Stomach (tissue), 9 donors: ENCODE measurements around the gene TAF1B. TPM values are rescaled to one million over a fixed set of nuclear protein-coding genes. Genes with fewer than 3 reads are reported as not detected.
A peak's percentile ranks its signal among the peaks of the same experiment; 100 is the strongest.

ENCODE experiments used
- DNase-seq, 2 donors: peaks; one replicate each; pipeline versions ENCODE4 v3.0.0 to v3.0.0-alpha.2; 2013 to 2019
- H3K27ac ChIP-seq, 5 donors: fragments of 200-600 bp in 4 of 5; sonication (generic) in 4 of 5; one replicate each; pipeline ENCODE4 v1.5.1; 2013 to 2019; ENCODE audit warnings: mild to moderate bottlenecking in 1 of 5, moderate library complexity in 1 of 5
- H3K27me3 ChIP-seq, 3 donors: fragments of 200-600 bp; sonication (generic); one replicate each; pipeline ENCODE4 v1.5.1; 2017 to 2019; ENCODE audit warnings: mixed run types in 1 of 3
- H3K36me3 ChIP-seq, 4 donors: fragments of 200-600 bp; sonication (generic); 1 replicate in 3 of 4; 2 replicates in 1 of 4; pipeline ENCODE4 v1.5.1; 2016 to 2019
- H3K4me1 ChIP-seq, 4 donors: fragments of 200-600 bp; sonication (generic); one replicate each; pipeline ENCODE4 v1.5.1; 2016 to 2019
- H3K4me3 ChIP-seq, 4 donors: fragments of 200-600 bp; sonication (generic) in 3 of 4; one replicate each; pipeline ENCODE4 v1.5.1; 2016 to 2019; ENCODE audit warnings: mild to moderate bottlenecking in 1 of 4
- H3K9me3 ChIP-seq, 4 donors: fragments of 200-600 bp; sonication (generic); one replicate each; pipeline ENCODE4 v1.5.1; 2016 to 2019
- EP300 ChIP-seq: sonication (generic); formaldehyde crosslinking; IDR thresholded peaks from one replicate; pipeline ENCODE4 v1.6.1; 2017; ENCODE audit warnings: antibody characterized with exemption
- POLR2A ChIP-seq, 4 donors: fragments of 450-650 bp; IDR thresholded peaks; one replicate each; pipeline ENCODE4 v1.6.1; 2016; ENCODE audit warnings: antibody characterized with exemption in 4 of 4, control low read depth in 2 of 4, mild to moderate bottlenecking in 1 of 4, moderate library complexity in 1 of 4
- POLR2AphosphoS5 ChIP-seq, 3 donors: sonication (generic); formaldehyde crosslinking; IDR thresholded peaks; one replicate each; pipeline ENCODE4 v1.6.1; 2016; ENCODE audit warnings: antibody characterized with exemption in 3 of 3
- WGBS, 5 donors: extraction: QIAGEN DNeasy Blood & Tissue Kit in 3 of 5; methylation state at CpG; one replicate each; pipeline versions ENCODE4 v1.1.5 to v1.1.7; 2013 to 2018; 5-methylcytosine and 5-hydroxymethylcytosine counted together
- intact Hi-C: fragments of 100-400 bp; cut with DNase I; formaldehyde crosslinking; loops from one replicate; pipeline ENCODE4 v1.15.1; 2023; ENCODE audit warnings: low total_unique reads
- polyA plus RNA-seq, 3 donors: library from polyadenylated mRNA; stranded (reverse); fragments of 200-250 nt; gene quantifications; one replicate each; pipeline ENCODE4 v1.2.3, GENCODE V29; 2013
- total RNA-seq, 5 donors: library from RNA; depleted of rRNA; stranded (reverse); fragments of >200 nt; gene quantifications; one replicate each; pipeline versions ENCODE4 v1.1.0 to v1.2.3, GENCODE V29; 2014 to 2016
- TF ChIP-seq, protein P1 (sequence below), 7 experiments: fragments of 450-650 bp in 4 of 7; fragments of 200-600 bp in 3 of 7; sonication (generic) in 3 of 7; IDR thresholded peaks; one replicate each; pipeline ENCODE4 v1.5.1; 2016 to 2019; ENCODE audit warnings: antibody characterized with exemption in 7 of 7, control low read depth in 2 of 7, mild to moderate bottlenecking in 1 of 7
- donor health status: healthy with polysubstance abuse.
- donor health status: Bipolar disorder and iron deficiency.
- donor health status: healthy.

TAF1B gene
- total and polyA plus RNA-seq, 8 donors, result 3.8 to 34.6 (median 6.4) TPM

DNA sequence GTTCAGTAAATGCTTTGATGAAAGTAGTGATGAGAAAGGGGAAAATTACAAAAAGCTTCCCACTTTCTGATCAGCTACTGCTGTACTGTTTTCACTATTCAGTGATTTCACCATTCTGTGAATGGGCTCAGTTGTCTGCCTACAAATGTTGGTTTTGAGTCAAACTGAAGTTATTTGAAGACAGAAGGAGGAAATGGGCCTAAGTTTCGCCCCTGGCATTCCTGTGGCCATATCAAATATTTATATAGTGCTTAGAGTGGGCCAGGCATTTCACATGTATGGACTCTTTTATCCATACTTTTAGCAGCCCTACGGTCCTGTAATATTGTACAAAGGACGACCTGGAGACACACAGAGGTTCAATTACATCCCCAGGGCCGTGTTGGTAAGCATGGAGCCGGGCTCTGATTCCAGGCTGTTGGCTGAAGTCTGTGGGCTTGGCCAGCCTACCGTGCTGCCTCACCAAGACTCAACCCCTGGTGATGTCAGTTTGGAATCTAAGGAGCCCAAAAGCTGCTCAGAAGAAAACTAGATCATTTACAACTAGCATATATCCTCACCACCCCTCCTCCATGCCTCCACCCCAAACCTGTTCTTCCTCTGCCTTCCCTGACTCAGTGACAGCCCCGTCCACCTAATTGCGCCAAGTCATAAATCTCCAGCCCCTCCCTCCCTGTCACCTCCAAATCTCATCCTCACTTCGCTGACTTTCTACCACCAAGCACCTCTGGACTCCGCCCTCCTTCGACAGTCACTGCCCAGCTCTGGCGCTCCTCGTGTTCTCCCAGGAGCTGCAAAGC, 98.1 kb downstream of the TAF1B start:
- DNase-seq, result peak in 1 of 2 donors; percentile 40
- Histone ChIP-seq H3K27ac (no peak overlapping the region), H3K4me1 (peaks cover 0 to 22% (median 8%) of the 10 kb centered on the region in 4 donors), H3K36me3 (no peaks in the 10 kb centered on the region), H3K4me3 (no peak overlapping the region), H3K27me3 (peaks cover 0 to 14% (median 0%) of the 10 kb centered on the region in 3 donors), H3K9me3 (no peaks in the 10 kb centered on the region)
- WGBS, 5 donors, result 55 to 66% (median 59%) methylated on average over 13 of the region's 13 CpGs
- intact Hi-C loops, result no loop called here
- TF ChIP-seq POLR2A (IDR thresholded peaks at IDR 0.05) (no peak), EP300 (no peak), POLR2AphosphoS5 (IDR thresholded peaks at IDR 0.05) (no peak)
- TF ChIP-seq, protein P1, sequence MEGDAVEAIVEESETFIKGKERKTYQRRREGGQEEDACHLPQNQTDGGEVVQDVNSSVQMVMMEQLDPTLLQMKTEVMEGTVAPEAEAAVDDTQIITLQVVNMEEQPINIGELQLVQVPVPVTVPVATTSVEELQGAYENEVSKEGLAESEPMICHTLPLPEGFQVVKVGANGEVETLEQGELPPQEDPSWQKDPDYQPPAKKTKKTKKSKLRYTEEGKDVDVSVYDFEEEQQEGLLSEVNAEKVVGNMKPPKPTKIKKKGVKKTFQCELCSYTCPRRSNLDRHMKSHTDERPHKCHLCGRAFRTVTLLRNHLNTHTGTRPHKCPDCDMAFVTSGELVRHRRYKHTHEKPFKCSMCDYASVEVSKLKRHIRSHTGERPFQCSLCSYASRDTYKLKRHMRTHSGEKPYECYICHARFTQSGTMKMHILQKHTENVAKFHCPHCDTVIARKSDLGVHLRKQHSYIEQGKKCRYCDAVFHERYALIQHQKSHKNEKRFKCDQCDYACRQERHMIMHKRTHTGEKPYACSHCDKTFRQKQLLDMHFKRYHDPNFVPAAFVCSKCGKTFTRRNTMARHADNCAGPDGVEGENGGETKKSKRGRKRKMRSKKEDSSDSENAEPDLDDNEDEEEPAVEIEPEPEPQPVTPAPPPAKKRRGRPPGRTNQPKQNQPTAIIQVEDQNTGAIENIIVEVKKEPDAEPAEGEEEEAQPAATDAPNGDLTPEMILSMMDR (IDR thresholded peaks at IDR 0.05), result no peak

DNA sequence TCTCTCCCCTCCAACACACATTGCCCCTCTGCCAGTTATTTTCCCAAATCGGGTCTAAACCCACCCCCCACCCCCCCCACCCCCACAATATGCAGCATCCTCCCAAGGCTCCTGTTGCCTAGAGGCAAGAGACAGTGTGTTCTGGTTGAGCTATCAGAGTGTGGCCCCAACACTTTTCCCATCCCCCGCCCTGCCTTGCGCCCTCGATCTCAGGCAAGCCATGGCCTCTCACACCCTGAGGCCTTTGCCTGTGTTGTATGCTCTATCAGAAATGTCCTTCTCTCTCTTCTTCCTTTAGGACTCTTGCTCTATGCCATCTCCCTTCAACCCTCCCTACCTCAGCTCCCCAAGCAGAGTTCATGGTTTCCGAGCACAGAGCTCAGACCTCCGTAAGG, 98.7 kb downstream of the TAF1B start:
- peaks cover 0 to 14% (median 0%) of the 10 kb centered on the region in 3 donors for H3K27me3 ChIP-seq
- TF ChIP-seq EP300, result no peak
- TF ChIP-seq, protein P1 (IDR thresholded peaks at IDR 0.05), result no peak
- no peak for TF ChIP-seq POLR2AphosphoS5 (IDR thresholded peaks at IDR 0.05)
- no peak for TF ChIP-seq POLR2A (IDR thresholded peaks at IDR 0.05)
- no peak for DNase-seq
- no peaks in the 10 kb centered on the region for H3K9me3 ChIP-seq
- peaks cover 0 to 22% (median 8%) of the 10 kb centered on the region in 4 donors for H3K4me1 ChIP-seq
- H3K27ac ChIP-seq, result no peak overlapping the region
- no peak overlapping the region for H3K4me3 ChIP-seq
- 70 to 77% (median 73%) methylated on average over 6 of the region's 6 CpGs for WGBS, 5 donors
- intact Hi-C loops, result no loop called here
- no peaks in the 10 kb centered on the region for H3K36me3 ChIP-seq

DNA sequence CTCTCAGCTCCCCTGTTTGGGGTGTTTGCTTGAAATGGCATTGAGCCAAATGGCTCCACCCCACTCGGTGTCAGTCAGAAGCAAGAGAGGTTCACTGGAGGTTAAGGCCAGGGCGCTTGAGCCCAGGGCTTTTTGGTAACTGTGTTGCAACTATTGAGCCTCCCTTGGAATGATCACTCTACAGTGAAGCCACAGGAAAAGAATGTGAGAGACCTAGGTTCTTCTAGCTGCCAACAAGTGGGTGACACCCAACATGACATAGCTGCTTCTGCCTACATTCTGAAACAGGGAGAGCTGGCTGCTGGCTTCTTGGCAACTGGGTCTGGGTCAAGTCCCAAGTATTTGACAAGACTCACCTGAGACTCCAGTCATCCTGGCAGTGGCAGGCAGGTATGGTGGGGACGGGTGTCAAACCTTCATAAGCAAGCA, 101.1 kb downstream of the TAF1B start:
- no peak for TF ChIP-seq POLR2A (IDR thresholded peaks at IDR 0.05)
- TF ChIP-seq, protein P1 (IDR thresholded peaks at IDR 0.05), result no peak
- TF ChIP-seq EP300, result no peak
- no peak for TF ChIP-seq POLR2AphosphoS5 (IDR thresholded peaks at IDR 0.05)
- H3K9me3 ChIP-seq, result no peaks in the 10 kb centered on the region
- 34 to 62% (median 54%) methylated on average over 3 of the region's 3 CpGs for WGBS, 5 donors
- intact Hi-C loops, result no loop called here
- DNase-seq, result peak in 1 of 2 donors; percentile 56
- H3K4me1 ChIP-seq, result peaks cover 0 to 22% (median 8%) of the 10 kb centered on the region in 4 donors
- H3K27me3 ChIP-seq, result peaks cover 0 to 14% (median 0%) of the 10 kb centered on the region in 3 donors
- no peaks in the 10 kb centered on the region for H3K36me3 ChIP-seq
- no peak overlapping the region for H3K27ac ChIP-seq
- no peak overlapping the region for H3K4me3 ChIP-seq

DNA sequence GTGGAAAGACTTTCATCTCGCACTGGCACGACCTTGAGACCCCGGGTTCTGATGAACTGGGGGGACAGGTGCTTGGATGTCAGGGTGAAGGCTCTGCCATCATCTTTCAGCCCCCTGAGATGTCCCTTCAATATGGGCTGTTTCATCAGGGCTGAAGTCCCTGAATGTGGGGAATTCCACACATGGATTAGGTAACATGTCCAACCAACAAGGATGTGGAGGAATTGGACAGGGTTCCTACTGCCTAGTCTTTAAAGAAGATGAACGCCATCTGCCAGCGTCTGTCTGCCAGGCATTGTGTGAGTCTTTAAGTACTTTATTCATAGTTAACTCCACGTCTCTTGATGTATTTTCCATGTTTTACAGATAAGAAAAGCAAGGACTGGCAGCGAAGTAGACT, 102.3 kb downstream of the TAF1B start:
- TF ChIP-seq, protein P1 (IDR thresholded peaks at IDR 0.05), result no peak
- TF ChIP-seq EP300 (no peak), POLR2A (IDR thresholded peaks at IDR 0.05) (no peak), POLR2AphosphoS5 (IDR thresholded peaks at IDR 0.05) (no peak)
- Histone ChIP-seq H3K4me3 (no peak overlapping the region), H3K27ac (no peak overlapping the region), H3K4me1 (peaks cover 0 to 16% (median 8%) of the 10 kb centered on the region in 4 donors), H3K27me3 (peaks cover 0 to 18% (median 2%) of the 10 kb centered on the region in 3 donors), H3K9me3 (no peaks in the 10 kb centered on the region), H3K36me3 (no peaks in the 10 kb centered on the region)
- intact Hi-C loops, result no loop called here
- 24 to 54% (median 45%) methylated on average over 7 of the region's 7 CpGs for WGBS, 5 donors
- no peak for DNase-seq
